NAMALWA (cell line): ENCODE results near the gene SLC25A44.
"Not testable (repeated sequence)": the region's sequence is repeated elsewhere in the genome, so short reads cannot be mapped to it uniquely, and the experiment has no call there.

Source experiments
- DNase-seq: peaks from one replicate; pipeline ENCODE4 v3.0.0-alpha.2; 2015; ENCODE audit warnings: low spot score

The SLC25A44 gene

DNA sequence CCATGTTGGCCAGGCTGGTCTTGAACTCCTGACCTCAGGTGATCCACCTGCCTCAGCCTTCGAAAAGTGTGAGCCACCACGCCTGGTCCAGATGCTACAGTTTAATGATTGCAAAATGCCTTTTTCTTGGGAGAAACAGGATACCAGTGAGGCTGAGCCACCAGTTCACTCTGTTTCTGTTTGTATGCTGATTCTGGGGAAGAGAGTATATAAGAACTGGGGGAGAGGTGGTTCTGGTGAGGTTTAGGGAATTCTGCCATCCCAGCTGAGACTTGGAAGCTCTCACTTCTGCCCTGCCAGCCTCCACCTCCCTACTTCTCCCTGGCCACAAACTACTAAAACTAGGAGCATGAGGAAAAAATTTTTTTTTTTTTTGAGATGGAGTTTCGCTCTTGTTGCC is 10.8 kb downstream of the SLC25A44 start:
- no peak for DNase-seq

DNA sequence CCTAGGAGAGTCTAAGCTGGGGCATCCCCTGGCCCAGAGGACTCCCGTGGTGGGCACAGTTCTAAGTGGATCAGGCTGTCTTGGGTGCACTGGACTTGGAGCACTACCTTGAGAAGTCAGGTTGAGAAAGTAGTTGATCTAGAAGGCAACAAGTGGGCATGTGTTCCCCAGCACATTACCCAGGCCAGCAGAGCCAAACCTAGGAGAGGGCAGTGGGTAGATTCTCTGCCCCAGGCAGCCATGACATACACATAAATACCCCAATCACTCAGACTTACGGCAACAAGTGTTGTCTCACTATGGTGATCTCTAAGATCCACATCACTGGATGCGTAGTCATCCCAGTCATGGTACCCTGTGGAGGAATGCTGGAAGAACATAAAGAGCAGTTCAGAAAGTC is 17.3 kb downstream of the SLC25A44 start:
- DNase-seq: no peak

DNA sequence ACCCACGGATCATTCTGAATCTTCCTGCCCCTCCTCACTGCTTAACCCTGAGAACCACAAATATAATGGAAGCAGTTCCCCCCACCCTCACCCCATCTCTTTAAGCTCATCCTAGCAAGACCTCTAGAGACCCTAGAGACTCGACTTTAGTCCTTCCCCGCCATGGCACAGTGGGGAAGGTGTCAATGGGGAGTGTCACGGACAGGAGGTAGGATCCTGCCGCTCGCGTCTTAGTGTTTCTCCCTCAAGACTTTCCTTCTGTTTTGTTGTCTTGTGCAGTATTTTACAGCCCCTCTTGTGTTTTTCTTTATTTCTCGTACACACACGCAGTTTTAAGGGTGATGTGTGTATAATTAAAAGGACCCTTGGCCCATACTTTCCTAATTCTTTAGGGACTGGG is 18.2 kb downstream of the SLC25A44 start:
- DNase-seq: no peak

DNA sequence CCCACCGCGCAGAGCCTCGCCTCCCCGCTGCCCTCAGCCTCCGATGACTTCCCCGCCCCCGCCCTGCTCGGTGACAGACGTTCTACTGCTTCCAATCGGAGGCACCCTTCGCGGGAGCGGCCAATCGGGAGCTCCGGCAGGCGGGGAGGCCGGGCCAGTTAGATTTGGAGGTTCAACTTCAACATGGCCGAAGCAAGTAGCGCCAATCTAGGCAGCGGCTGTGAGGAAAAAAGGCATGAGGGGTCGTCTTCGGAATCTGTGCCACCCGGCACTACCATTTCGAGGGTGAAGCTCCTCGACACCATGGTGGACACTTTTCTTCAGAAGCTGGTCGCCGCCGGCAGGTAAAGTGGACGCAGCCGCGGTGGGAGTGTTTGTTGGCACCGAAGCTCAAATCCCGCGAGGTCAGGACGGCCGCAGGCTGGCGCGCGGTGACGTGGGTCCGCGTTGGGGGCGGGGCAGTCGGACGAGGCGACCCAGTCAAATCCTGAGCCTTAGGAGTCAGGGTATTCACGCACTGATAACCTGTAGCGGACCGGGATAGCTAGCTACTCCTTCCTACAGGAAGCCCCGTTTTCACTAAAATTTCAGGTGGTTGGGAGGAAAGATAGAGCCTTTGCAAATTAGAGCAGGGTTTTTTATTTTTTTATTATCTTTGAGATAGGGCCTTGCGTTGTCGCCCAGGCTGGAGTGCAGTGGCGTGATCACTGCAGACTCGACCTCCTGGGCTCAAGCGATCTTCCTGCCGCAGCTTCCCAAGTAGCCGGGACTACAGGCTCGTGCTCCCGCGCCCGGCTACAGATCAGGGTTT is 19.1 kb downstream of the SLC25A44 start, which contains the start of gene PMF1:
PMF1 (plus strand) TSS at position 175 of the 811 bp plus-strand sequence; CDS start at position 184, 9 bp downstream.
- peak; percentile 99 for DNase-seq

DNA sequence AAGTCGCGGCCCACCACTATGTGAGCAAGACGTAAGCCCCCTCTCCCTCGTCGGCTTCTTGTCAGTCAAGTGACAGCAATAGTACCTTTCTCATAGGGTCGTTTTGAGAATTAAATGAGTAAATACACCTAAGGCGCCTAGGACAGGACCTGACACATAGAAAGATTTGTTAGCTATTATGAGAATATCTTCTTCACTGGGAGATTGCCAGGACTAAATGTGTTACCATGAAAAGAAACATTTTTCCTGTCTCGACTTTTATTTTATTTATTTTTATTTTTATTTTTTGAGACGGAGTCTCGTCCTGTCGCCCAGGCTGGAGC is 19.7 kb downstream of the SLC25A44 start:
- no peak for DNase-seq

DNA sequence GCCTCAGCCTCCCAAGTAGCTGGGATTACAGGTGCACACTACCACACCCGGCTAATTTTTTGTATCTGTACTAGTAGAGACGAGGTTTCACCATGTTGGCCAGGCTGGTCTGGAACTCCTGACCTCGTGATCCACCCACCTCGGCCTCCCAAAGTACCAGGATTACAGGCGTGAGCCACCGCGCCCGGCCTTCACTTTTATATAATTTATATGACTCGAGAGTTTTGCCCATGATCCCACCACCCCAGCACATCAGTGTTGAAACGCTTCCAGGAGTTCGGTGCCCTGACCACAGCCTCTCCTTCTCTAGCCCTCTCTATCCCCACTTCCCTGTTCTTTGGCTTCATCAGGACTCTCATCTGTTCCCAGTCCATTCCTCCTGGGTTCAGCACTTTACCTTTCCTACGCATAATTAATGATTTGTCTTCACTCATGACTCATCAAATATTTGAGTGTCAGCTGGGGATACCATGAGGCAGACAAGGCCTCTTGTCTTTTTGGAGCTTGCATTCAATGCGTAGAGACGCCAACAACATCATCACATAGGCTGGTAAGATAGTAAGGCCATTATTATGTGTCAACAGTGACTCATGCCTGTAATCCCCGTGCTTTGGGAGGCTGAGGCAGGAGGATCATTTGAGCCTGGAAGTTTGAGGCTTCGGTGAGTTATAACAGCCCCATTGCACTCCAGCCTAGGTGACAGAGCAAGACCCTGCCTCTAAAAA is 20.3 kb downstream of the SLC25A44 start:
- DNase-seq: no peak

DNA sequence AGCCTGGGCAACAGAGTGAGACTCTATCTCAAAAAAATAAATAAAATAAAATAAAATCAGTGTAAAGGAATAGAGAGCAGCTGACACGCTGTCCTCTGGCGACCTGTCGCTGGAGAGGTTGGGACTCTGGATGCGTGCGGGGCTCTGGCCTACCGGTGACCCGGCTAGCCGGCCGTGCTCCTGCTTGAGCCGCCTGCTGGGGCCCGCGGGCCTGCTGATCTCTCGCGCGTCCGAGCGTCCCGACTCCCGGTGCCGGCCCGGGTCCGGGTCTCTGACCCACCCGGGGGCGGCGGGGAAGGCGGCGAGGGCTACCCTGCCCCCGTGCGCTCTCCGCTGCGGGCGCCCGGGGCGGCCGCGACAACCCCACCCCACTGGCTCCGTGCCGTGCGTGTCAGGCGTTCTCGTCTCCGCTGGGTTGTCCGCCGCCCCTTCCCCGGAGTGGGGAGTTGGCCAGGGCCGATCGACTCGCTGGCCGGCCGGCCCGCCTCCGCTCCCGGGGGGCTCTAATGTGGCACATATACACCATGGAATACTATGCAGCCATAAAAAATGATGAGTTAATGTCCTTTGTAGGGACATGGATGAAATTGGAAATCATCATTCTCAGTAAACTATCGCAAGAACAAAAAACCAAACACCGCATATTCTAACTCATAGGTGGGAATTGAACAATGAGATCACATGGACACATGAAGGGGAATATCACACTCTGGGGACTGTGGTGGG is 22.6 kb downstream of the SLC25A44 start:
- not testable (repeated sequence) for DNase-seq

DNA sequence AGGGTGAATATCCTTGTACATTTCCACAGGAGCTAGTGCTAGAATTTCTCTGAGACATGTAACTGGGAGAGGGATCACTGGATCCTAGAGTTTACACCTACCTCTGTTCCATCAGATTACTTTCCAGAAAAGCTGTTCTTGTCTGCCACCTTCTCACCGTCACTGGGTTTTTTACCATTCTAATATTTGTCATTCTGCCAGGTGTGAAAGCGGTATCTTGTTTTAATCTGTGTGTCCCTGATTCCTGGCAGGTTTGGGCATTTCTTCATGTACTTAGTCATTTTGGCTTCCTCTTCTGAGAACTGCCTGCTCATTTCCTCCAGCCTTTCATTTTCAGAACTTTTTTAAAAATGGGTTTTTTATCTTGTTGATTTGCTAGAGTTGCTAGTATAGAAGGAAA is 24.0 kb downstream of the SLC25A44 start:
- DNase-seq: no peak

DNA sequence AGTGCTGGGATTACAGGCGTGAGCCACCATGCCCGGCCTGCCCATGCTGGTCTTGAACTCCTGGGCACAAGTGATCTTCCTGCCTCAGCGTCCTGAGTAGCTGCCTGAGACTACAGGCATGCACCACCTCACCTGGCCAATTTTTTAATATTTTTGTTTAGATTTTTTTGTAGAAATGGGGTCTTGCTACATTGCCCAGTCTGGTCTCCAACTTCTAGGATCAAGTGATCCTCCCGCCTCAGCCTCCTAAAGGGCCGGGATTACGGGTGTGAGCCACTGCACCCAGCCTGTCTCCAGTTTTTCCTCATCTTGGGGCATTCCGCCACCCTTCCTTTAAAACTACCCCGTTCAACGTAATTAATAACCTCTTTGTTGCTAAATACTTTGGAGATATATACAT is 26.3 kb downstream of the SLC25A44 start:
- no peak for DNase-seq

DNA sequence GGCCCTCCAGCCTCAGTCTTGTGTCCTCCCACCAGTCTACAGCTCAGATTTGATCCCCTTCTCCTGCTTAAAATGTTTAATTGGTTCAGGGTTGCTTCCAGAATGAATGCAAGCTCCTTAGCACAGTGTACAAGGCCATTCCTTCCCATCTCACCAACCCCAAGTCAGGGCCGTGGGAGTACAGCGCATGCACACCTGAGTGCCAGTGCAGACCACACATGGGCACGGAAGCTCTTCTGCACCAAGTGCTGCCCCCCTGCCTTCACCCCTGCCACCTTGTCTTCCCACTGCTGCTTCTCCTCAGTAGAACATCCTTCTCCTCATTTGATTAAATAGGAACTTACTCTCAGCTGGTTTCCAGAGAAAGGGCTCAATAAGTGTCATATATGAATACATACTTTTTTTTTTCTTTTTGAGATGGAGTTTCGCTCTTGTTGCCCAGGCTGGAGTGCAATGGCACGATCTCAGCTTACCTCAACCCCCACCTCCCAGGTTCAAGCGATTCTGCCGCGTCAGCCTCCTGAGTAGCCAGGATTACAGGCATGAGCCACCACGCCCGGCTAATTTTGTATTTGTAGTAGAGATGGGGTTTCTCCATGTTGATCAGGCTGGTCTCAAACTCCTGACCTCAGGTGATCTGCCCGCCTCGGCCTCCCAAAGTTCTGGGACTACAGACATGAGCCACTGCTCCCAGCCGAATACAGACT is 28.2 kb downstream of the SLC25A44 start:
- DNase-seq: no peak

DNA sequence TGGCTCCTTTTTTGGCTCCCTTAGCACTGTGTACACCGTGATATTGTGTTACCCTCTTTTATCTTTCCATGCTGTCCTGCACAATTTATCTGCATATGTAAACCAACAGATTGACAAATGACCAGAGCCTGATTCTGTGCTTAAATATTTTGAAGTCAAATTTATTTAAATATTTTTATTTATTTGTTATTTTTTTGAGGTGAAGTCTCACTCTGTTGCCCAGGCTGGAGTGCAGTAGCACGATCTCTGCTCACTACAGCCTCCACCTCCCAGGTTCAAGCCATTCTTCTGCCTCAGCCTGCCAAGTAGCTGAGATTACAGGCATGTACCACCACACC is 31.7 kb downstream of the SLC25A44 start:
- no peak for DNase-seq

DNA sequence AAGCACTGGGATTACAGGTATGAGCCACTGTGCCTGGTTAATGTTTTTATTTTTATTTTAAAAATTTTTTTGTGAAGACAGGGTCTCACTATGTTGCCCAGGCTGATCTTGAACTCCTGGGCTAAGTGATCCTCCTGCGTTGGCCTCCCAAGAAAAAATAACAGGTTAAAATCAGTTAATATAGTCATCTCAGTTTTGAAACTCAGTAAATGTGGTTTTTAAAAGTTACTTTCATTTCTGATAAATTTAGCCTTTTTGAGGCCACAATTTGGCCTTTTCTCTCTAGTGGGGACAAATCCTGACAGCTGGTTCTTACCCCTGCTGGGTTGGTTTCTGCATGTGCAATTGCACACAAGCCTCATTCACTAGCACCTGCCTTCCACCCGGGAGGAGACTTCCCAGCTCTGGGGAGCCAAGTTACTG is 32.2 kb downstream of the SLC25A44 start:
- DNase-seq: no peak

DNA sequence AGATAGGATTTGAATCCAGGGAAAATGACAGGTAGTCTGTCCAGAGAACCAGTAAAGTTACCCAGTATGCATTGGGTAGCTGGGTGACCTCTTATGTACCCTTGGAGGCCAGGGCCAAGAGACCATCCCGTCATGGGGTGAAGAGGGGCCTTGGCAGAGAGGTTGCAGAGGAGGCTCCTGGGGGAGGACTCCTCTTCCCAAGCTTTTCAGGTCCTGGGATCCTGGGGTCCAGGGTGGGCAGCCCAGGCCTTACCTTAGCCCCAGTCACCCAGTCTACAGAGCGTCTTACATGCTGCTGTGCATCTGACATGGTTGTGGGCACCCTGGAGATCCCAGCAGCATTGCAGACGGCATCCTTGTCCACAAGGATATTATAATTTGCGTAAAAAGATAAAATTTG is 32.9 kb downstream of the SLC25A44 start:
- DNase-seq: no peak

DNA sequence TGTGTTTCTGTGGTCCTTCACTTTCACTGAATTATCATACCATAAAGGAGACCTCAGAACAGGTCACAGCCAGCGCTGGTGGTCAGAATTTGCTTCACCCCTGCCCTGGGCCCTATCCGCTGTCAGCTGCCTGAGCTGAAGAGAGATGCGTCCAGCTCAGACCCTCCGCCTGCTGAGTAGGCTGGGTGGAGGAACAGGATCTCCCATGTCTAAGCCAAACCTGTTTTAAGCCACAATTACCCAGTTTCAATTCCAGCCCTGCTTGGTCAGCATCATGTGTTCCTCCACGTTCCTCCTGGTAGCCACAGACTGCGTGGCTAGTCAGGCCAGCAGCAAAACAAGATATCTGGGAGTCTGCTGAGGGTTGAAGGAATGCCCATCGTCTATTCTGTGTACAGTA is 34.6 kb downstream of the SLC25A44 start:
- no peak for DNase-seq

DNA sequence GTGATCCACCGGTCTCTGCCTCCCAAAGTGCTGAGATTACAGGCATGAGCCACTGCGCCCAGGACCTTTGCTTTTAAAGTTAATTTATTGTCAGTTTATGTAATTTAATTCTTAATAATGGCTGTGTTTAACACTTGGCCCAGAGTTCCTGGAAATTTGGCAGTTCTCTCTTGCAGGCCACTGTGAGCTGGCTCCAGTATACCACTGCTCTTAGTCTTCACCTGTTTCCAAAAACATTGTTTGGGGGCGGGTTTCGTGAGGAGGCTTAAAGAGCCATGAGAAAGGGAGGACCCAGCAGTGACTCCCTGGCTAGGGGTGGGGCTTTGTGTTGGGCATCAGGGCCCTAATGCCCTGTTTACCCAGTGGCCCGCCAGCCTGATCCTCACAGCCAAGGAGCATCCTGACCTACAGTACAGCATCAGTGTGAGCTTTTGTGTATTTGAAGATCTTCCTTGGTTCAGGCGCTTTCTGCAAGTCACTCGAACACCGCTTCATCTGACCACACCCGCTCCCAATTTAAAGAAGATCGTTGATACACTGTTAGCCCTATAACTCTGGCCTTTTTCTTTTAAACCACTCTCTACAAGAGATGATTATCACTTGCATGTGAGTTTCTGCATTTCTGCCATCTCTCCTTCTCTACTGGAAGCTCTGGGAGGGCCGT is 36.0 kb downstream of the SLC25A44 start:
- no peak for DNase-seq

DNA sequence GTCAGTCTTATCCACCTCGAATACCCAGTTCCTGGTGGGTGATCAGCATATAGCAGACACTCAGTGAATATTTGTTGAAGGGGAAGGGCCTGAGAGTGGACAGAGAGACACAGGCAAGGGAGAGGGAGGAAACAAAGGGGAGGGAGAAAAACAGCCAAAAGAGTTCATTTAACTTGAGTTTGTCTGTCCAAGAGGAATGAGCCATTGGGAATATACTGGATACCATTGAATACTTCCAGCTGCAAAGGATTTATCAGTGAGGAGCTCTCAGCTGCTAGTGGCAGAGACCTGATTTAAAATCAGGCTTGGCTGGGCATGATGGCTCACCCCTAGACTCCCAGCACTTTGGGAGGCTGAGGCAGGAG is 36.6 kb downstream of the SLC25A44 start:
- no peak for DNase-seq

DNA sequence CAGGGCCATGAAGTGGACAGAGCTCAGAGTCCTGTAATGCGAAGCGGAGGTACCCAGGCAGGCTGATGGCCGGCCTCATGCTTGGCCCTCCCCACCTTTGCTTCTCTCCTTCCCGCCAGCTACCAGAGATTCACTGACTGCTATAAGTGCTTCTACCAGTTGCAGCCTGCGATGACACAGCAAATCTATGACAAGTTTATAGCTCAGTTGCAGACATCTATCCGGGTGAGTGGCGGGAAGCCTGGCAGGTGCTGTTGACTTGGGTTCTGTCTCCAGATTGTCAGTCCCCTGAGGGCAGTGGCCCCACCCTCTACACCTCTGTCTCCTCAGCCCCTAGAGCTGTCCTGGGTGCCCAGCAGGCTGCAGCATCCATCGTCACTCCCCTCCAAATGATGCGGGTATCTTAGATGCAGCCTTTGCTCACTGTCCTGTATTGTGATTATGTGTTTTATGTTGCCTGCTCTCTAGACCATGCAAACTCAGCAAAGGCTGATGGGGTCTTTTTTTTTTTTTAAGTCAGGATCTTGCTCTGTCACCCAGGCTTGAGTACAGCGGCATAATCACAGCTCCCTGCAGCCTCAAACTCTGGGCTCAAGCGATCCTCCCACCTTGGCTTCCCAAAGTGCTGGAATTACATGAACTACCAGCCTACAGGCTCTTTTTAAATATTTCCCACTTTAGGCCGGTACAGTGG is 38.4 kb downstream of the SLC25A44 start:
- no peak for DNase-seq

DNA sequence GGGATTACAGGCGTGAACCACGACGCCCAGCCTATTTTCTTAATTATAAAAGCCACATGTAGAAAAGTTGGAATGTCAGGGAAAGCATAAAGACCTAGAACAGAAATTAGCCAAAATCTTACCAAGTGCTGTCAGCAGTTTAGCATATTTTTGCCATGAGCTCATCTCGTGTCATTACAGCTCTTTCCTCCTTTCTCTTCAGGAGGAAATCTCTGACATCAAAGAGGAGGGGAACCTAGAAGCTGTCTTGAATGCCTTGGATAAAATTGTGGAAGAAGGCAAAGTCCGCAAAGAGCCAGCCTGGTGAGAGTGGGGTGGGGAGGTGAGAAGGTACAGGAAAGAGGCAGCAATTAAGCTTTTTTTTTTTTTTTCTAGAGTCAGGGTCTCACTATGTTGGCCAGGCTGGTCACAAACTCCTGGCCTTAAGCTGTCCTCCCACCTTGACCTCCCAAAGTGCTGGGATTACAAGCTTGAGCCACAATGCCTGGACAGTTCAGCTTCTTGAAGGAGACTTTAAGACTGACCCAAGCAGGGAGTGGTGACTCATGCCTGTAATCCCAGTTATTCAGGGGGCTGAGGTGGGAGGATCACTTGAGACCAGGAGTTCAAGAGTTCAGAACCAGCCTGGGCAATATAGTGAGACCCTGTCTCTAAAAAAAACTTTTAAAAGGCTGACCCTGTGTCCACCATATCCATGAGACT is 39.7 kb downstream of the SLC25A44 start:
- DNase-seq: no peak

DNA sequence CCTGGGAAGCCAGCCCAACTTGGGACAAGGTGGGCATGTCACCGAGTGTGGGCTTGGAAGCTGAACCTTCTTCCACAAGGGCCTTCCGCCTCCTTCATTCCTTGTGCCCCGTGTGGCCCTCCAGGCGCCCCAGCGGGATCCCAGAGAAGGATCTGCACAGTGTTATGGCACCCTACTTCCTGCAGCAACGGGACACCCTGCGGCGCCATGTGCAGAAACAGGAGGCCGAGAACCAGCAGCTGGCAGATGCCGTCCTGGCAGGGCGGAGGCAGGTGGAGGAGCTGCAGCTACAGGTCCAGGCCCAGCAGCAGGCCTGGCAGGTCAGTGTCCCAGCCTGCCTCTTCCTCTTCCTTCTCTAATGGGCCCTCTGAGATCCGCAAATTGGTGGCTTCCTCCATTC is 42.3 kb downstream of the SLC25A44 start:
- DNase-seq: no peak

DNA sequence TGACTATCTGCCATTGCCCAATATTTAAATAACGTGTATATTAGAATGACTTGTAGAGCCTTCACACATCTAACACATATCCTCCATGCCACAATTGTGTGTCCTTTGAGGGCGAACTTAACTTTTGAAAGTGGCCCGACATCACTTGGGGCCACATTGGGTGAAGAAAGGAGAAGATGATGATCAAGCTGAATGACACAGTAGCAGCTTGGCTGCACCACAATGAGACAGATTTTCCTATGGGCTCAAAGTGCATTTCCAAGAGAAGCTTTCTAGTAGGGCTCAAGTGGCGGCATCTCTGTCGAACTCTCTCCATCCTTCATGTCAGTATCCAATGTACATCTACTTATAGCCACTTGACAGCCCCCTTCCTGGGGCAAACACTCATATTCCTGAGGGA is 44.3 kb downstream of the SLC25A44 start:
- DNase-seq: no peak

DNA sequence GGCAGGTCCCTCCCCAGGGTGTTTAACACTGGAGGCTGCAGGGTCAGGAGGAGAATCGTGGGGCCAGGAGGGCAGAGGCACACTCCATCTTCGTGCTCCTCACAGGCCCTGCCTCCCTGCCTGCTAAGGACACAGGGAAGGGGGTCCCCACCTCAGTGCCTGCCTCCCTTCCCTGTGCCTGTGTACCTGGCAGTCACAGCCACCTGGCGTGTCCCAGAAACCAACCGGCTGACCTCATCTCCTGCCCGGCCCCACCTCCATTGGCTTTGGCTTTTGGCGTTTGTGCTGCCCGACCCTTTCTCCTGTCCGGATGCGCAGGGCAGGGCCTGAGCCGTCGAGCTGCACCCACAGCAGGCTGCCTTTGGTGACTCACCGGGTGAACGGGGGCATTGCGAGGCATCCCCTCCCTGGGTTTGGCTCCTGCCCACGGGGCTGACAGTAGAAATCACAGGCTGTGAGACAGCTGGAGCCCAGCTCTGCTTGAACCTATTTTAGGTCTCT is 47.5 kb downstream of the SLC25A44 start:
- no peak for DNase-seq
